H1 (cell line): Measurements from ENCODE around the gene ABHD11. TPM values are rescaled to one million over a fixed set of nuclear protein-coding genes. Genes with fewer than 3 reads are reported as not detected.

Experiments used
- BRCA1 ChIP-seq: IDR thresholded peaks from 2 replicates; pipeline ENCODE4 v1.6.1; 2012; ENCODE audit warnings: low read depth, low read length, improper control_type of control experiment
- CBX8 ChIP-seq: fragments of 300-800, 300-1000 bp; sonication (generic); IDR thresholded peaks from 2 replicates; pipeline ENCODE4 v1.7.1; 2016; ENCODE audit warnings: low read depth, low read length, borderline replicate concordance
- CEBPB ChIP-seq: IDR thresholded peaks from 2 replicates; pipeline ENCODE4 v1.6.1; 2012; ENCODE audit warnings: low read depth, low read length
- CTBP2 ChIP-seq: IDR thresholded peaks from 2 replicates; pipeline ENCODE4 v1.7.0; 2011; ENCODE audit warnings: borderline replicate concordance, mild to moderate bottlenecking, moderate library complexity, mixed read lengths, low read length; ENCODE audit not compliant: insufficient read depth, insufficient read length
- EGR1 ChIP-seq: IDR thresholded peaks from 2 replicates; pipeline ENCODE4 v1.6.1; 2011; ENCODE audit warnings: low read depth, low read length, borderline replicate concordance
- GABPA ChIP-seq: IDR thresholded peaks from 2 replicates; pipeline ENCODE4 v1.6.1; 2011; ENCODE audit warnings: mild to moderate bottlenecking, low read length, moderate library complexity, borderline replicate concordance; ENCODE audit not compliant: insufficient read depth
- GTF2F1 ChIP-seq: IDR thresholded peaks from 2 replicates; pipeline ENCODE4 v1.6.1; 2012; ENCODE audit warnings: low read depth, low read length, improper control_type of control experiment, borderline replicate concordance
- KDM4A ChIP-seq: IDR thresholded peaks from one replicate; pipeline ENCODE4 v1.7.1; 2012; ENCODE audit warnings: low read depth, mild to moderate bottlenecking, moderate library complexity, low read length, inconsistent platforms; ENCODE audit not compliant: severe bottlenecking
- NANOG ChIP-seq: IDR thresholded peaks from 2 replicates; pipeline ENCODE4 v1.6.1; 2011; ENCODE audit warnings: low read length, low read depth, mild to moderate bottlenecking, inconsistent platforms; ENCODE audit not compliant: insufficient read depth, poor library complexity, severe bottlenecking
- POU5F1 ChIP-seq: IDR thresholded peaks from 2 replicates; pipeline ENCODE4 v1.6.1; 2011; ENCODE audit warnings: low read depth, mild to moderate bottlenecking, low read length, moderate library complexity
- RBBP5 ChIP-seq: IDR thresholded peaks from 2 replicates; pipeline ENCODE4 v1.7.1; 2012; ENCODE audit warnings: low read depth, mild to moderate bottlenecking, inconsistent platforms, low read length, moderate library complexity, borderline replicate concordance
- RFX5 ChIP-seq: IDR thresholded peaks from 2 replicates; pipeline ENCODE4 v1.6.1; 2011; ENCODE audit warnings: low read depth, low read length, improper control_type of control experiment, borderline replicate concordance
- SIX5 ChIP-seq: IDR thresholded peaks from 2 replicates; pipeline ENCODE4 v1.6.1; 2011; ENCODE audit warnings: mild to moderate bottlenecking, low read depth, low read length
- SP1 ChIP-seq: IDR thresholded peaks from 2 replicates; pipeline ENCODE4 v1.6.1; 2011; ENCODE audit warnings: low read depth, low read length
- TAF1 ChIP-seq: IDR thresholded peaks from 2 replicates; pipeline ENCODE4 v1.6.1; 2011; ENCODE audit warnings: mild to moderate bottlenecking, low read depth, low read length
- TAF7 ChIP-seq: optimal IDR thresholded peaks from 2 replicates; pipeline ENCODE3; 2011; ENCODE audit warnings: low read depth, mild to moderate bottlenecking, inconsistent platforms, low read length, moderate library complexity, borderline replicate concordance
- TBP ChIP-seq: IDR thresholded peaks from 2 replicates; pipeline ENCODE4 v1.6.1; 2011; ENCODE audit warnings: low read depth, low read length, improper control_type of control experiment
- polyA plus RNA-seq, 7 experiments: library from polyadenylated mRNA; depleted of rRNA in 3 of 7; stranded (reverse) in 5 of 7; unstranded in 2 of 7; fragments of >200 nt in 5 of 7; fragments of 200-250 nt in 2 of 7; gene quantifications; 1 replicate in 5 of 7; 2 replicates in 1 of 7; 4 replicates in 1 of 7; pipeline versions ENCODE4 v1.2.1 to v1.2.3, GENCODE V29; 2011 to 2013; ENCODE audit warnings: missing spikeins in 2 of 7, mixed read lengths in 2 of 7
- total RNA-seq: library from RNA; stranded (reverse); fragmentation: NEBNext Ultra II Directional; extraction: Animal tissue kit (Norgen Biotek cat#: 25700); gene quantifications from 2 replicates; pipeline ENCODE4 v1.2.1, GENCODE V29; 2021
- TF ChIP-seq, protein P1 (sequence below): IDR thresholded peaks from 2 replicates; pipeline ENCODE4 v1.6.1; 2011; ENCODE audit warnings: low read length, improper control_type of control experiment
- TF ChIP-seq, protein P2 (sequence below), 3 experiments: IDR thresholded peaks; 1 replicate in 2 of 3; 2 replicates in 1 of 3; pipeline versions ENCODE4 v1.5.1 to v1.6.1; 2011; ENCODE audit warnings: low read length in 3 of 3, mild to moderate bottlenecking in 3 of 3, inconsistent platforms in 2 of 3, low read depth in 1 of 3, moderate library complexity in 1 of 3; ENCODE audit not compliant: insufficient read depth in 1 of 3; ENCODE audit errors: control extremely low read depth in 1 of 3
- TF ChIP-seq, protein P3 (sequence below): IDR thresholded peaks from 2 replicates; pipeline ENCODE4 v1.6.1; 2012; ENCODE audit warnings: inconsistent platforms

ABHD11 gene
- total and polyA plus RNA-seq, 2 of the 8 experiments (the other 6 are each of a cell fraction or from before 2014, with no cell fraction given): 19.8 to 42.2 TPM

DNA sequence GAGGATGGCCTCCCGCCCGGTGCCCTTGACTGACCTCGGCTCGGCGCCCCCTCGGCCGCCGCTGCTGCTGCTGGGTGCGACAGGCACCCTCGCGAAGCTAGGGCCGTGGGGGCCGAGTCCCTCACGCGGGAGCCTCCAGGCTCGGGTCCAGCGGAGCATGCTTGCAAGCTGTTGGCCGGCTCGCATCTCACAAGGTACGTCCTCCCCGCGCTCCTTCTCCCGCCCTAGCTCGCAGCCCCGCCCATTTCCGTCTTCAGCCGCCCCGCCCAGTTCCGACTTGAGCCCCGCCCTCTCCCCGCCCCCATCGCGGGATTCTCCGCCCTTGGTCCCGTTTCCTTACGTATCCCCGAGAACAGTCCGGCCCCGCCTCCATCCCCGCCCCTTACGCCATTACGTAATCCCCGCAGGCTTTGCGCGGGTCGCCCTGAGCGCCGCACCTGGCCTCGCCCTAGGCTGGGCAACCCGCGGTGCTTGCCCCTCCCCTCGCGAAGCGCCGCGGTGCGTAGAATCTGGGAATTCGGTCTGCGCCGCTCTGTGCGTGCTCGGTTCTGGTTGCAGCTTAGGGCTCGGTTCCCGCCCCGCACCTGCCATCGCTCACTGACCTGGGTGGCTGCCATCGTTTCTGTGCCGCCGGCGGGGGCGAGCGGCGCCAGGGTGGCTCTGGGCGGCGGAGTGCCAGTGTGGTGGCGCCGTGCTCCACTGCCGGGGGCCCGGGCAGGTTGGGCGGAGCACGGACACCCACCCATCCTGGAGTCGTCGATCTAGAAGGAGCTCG is at the start of gene ABHD11 (continued):
- TF ChIP-seq BRCA1: peak; percentile 64
- no peak for TF ChIP-seq CBX8
- no peak for TF ChIP-seq POU5F1
- peak; percentile 50 for TF ChIP-seq KDM4A
- TF ChIP-seq, protein P1, sequence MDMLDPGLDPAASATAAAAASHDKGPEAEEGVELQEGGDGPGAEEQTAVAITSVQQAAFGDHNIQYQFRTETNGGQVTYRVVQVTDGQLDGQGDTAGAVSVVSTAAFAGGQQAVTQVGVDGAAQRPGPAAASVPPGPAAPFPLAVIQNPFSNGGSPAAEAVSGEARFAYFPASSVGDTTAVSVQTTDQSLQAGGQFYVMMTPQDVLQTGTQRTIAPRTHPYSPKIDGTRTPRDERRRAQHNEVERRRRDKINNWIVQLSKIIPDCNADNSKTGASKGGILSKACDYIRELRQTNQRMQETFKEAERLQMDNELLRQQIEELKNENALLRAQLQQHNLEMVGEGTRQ: no peak
- TF ChIP-seq TAF1: peak; percentile 78
- TF ChIP-seq NANOG: no peak
- no peak for TF ChIP-seq SIX5
- no peak for TF ChIP-seq RFX5
- peak; percentile 29; the same call in 1 of the 2 replicates for TF ChIP-seq TBP
- no peak for TF ChIP-seq TAF7
- TF ChIP-seq RBBP5: peak; percentile 70
- TF ChIP-seq GTF2F1: peak; percentile 41; the same call in 1 of the 2 replicates
- TF ChIP-seq CEBPB: peak; percentile 93
- TF ChIP-seq EGR1: no peak; the same call in 1 of the 2 replicates
- TF ChIP-seq, protein P2, sequence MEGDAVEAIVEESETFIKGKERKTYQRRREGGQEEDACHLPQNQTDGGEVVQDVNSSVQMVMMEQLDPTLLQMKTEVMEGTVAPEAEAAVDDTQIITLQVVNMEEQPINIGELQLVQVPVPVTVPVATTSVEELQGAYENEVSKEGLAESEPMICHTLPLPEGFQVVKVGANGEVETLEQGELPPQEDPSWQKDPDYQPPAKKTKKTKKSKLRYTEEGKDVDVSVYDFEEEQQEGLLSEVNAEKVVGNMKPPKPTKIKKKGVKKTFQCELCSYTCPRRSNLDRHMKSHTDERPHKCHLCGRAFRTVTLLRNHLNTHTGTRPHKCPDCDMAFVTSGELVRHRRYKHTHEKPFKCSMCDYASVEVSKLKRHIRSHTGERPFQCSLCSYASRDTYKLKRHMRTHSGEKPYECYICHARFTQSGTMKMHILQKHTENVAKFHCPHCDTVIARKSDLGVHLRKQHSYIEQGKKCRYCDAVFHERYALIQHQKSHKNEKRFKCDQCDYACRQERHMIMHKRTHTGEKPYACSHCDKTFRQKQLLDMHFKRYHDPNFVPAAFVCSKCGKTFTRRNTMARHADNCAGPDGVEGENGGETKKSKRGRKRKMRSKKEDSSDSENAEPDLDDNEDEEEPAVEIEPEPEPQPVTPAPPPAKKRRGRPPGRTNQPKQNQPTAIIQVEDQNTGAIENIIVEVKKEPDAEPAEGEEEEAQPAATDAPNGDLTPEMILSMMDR (IDR thresholded peaks at IDR 0.05; ENCODE audit: control extremely low read depth in 1 of 3, insufficient read depth in 1 of 3, low read depth in 1 of 3, low read length in 3 of 3): no peak
- no peak for TF ChIP-seq CTBP2
- TF ChIP-seq, protein P3, sequence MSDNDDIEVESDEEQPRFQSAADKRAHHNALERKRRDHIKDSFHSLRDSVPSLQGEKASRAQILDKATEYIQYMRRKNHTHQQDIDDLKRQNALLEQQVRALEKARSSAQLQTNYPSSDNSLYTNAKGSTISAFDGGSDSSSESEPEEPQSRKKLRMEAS: no peak; the same call in 1 of the 2 replicates
- peak; percentile 62; the same call in 1 of the 2 replicates for TF ChIP-seq SP1
- TF ChIP-seq GABPA: no peak
